K562 (cell line): ENCODE measurements around the gene KARS1. TPM values are rescaled to one million over a fixed set of nuclear protein-coding genes. Genes with fewer than 3 reads are reported as not detected.
A peak's percentile ranks its signal among the peaks of the same experiment; 100 is the strongest.

ENCODE experiments used
- GTF2E2 ChIP-seq: fragments of 200-800 bp; sonication (Bioruptor generic); IDR thresholded peaks from 2 replicates; pipeline ENCODE4 v1.6.1; 2016; ENCODE audit warnings: missing genetic modification characterization, missing compliant biosample characterization
- MAFG ChIP-seq: fragments of 450-650 bp; conservative IDR thresholded peaks from 2 replicates; pipeline ENCODE4 v1.6.1; 2016; ENCODE audit warnings: missing genetic modification characterization, missing compliant biosample characterization
- PTRF ChIP-seq: fragments of 450-650 bp; IDR thresholded peaks from 2 replicates; pipeline ENCODE4 v1.6.1; 2016; ENCODE audit warnings: mild to moderate bottlenecking, missing genetic modification characterization, missing compliant biosample characterization
- RB1 ChIP-seq: fragments of 450-650 bp; IDR thresholded peaks from 2 replicates; pipeline ENCODE4 v1.6.1; 2017; ENCODE audit warnings: low read depth, mild to moderate bottlenecking
- TBP ChIP-seq: optimal IDR thresholded peaks from 2 replicates; pipeline ENCODE3; 2011; ENCODE audit warnings: low read depth, low read length, improper control_type of control experiment
- ZNF121 ChIP-seq: sonication (generic); formaldehyde crosslinking; conservative IDR thresholded peaks from 2 replicates; pipeline ENCODE4 v1.8.0; 2022; ENCODE audit warnings: missing genetic modification reagents
- ZNF3 ChIP-seq: fragments of 250-450 bp; sonication (Bioruptor Pico); IDR thresholded peaks from 2 replicates; pipeline ENCODE4 v1.5.0; 2021; ENCODE audit warnings: mild to moderate bottlenecking, moderate library complexity
- polyA plus RNA-seq, 8 experiments: library from polyadenylated mRNA; depleted of rRNA in 4 of 8; stranded (reverse) in 5 of 8; unstranded in 3 of 8; fragments of >200 nt; fragmentation: Nextera tagmentation in 2 of 8; fragmentation: Illumina TruSeq in 1 of 8; extraction: Ambion mirVana in 2 of 8; extraction: Trizol in 1 of 8; gene quantifications; 2 replicates each; pipeline versions ENCODE4 v1.2.1 to v1.2.3, GENCODE V29; 2011 to 2014; ENCODE audit warnings: inconsistent platforms in 1 of 8, missing spikeins in 1 of 8
- total RNA-seq, 7 experiments: library from RNA; depleted of rRNA in 6 of 7; stranded (reverse); fragments of >200 nt in 6 of 7; fragmentation: Illumina TruSeq in 2 of 7; extraction: Trizol in 2 of 7; gene quantifications; 2 replicates each; pipeline versions ENCODE4 v1.2.1 to v1.2.3, GENCODE V29; 2011 to 2021; ENCODE audit warnings: low replicate concordance in 1 of 7
- TF ChIP-seq, protein P1 (sequence below): fragments of 450-650 bp; IDR thresholded peaks from 2 replicates; pipeline ENCODE4 v1.6.1; 2016; ENCODE audit warnings: mild to moderate bottlenecking, moderate library complexity
- TF ChIP-seq, protein P2 (sequence below): IDR thresholded peaks from 2 replicates; pipeline ENCODE4 v1.6.1; 2016; ENCODE audit warnings: missing genetic modification characterization, missing compliant biosample characterization
- TF ChIP-seq, protein P3 (sequence below), 2 experiments: fragments of 450-650 bp; conservative IDR thresholded peaks; 2 replicates each; pipeline ENCODE4 v1.6.1; 2017; ENCODE audit warnings: mild to moderate bottlenecking in 2 of 2, moderate library complexity in 2 of 2

KARS1 gene
- total and polyA plus RNA-seq, 9 of the 15 experiments (the other 6 are each of a cell fraction or from before 2014, with no cell fraction given) = 223 to 386 (median 304) TPM

DNA sequence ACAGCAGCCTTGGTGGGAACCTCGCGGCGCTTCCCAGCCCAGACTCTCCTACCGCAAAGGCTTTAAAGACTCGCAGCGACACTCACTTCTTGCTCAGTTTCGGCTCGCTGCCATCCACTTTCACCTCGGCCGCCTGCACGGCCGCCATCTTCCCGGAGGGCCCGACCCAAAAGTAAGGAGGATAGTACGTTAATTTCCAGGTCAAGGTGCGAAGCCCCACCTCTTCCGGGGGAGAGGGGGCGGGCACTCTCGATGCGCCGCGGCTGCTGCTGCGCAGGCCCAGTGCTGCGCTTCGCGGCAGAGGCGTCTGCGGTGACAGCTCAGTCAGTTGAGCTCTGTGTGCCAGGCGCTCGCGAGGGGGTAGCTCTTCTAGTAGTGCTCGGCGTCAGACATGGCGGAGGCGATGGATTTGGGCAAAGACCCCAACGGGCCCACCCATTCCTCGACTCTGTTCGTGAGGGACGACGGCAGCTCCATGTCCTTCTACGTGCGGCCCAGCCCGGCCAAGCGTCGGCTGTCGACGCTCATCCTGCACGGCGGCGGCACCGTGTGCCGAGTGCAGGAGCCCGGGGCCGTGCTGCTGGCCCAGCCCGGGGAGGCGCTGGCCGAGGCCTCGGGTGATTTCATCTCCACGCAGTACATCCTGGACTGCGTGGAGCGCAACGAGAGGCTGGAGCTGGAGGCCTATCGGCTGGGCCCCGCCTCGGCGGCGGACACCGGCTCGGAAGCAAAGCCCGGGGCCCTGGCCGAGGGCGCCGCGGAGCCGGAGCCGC lies at the start of gene KARS1, which contains the start of gene TERF2IP (continued):
- peak; percentile 45; the same call in 1 of the 2 replicates for TF ChIP-seq RB1
- no peak for TF ChIP-seq ZNF121 (CRISPR knock-in tag)
- no peak for TF ChIP-seq MAFG (tag)
- TF ChIP-seq GTF2E2 (tag) = peak; percentile 93
- TF ChIP-seq, protein P1, sequence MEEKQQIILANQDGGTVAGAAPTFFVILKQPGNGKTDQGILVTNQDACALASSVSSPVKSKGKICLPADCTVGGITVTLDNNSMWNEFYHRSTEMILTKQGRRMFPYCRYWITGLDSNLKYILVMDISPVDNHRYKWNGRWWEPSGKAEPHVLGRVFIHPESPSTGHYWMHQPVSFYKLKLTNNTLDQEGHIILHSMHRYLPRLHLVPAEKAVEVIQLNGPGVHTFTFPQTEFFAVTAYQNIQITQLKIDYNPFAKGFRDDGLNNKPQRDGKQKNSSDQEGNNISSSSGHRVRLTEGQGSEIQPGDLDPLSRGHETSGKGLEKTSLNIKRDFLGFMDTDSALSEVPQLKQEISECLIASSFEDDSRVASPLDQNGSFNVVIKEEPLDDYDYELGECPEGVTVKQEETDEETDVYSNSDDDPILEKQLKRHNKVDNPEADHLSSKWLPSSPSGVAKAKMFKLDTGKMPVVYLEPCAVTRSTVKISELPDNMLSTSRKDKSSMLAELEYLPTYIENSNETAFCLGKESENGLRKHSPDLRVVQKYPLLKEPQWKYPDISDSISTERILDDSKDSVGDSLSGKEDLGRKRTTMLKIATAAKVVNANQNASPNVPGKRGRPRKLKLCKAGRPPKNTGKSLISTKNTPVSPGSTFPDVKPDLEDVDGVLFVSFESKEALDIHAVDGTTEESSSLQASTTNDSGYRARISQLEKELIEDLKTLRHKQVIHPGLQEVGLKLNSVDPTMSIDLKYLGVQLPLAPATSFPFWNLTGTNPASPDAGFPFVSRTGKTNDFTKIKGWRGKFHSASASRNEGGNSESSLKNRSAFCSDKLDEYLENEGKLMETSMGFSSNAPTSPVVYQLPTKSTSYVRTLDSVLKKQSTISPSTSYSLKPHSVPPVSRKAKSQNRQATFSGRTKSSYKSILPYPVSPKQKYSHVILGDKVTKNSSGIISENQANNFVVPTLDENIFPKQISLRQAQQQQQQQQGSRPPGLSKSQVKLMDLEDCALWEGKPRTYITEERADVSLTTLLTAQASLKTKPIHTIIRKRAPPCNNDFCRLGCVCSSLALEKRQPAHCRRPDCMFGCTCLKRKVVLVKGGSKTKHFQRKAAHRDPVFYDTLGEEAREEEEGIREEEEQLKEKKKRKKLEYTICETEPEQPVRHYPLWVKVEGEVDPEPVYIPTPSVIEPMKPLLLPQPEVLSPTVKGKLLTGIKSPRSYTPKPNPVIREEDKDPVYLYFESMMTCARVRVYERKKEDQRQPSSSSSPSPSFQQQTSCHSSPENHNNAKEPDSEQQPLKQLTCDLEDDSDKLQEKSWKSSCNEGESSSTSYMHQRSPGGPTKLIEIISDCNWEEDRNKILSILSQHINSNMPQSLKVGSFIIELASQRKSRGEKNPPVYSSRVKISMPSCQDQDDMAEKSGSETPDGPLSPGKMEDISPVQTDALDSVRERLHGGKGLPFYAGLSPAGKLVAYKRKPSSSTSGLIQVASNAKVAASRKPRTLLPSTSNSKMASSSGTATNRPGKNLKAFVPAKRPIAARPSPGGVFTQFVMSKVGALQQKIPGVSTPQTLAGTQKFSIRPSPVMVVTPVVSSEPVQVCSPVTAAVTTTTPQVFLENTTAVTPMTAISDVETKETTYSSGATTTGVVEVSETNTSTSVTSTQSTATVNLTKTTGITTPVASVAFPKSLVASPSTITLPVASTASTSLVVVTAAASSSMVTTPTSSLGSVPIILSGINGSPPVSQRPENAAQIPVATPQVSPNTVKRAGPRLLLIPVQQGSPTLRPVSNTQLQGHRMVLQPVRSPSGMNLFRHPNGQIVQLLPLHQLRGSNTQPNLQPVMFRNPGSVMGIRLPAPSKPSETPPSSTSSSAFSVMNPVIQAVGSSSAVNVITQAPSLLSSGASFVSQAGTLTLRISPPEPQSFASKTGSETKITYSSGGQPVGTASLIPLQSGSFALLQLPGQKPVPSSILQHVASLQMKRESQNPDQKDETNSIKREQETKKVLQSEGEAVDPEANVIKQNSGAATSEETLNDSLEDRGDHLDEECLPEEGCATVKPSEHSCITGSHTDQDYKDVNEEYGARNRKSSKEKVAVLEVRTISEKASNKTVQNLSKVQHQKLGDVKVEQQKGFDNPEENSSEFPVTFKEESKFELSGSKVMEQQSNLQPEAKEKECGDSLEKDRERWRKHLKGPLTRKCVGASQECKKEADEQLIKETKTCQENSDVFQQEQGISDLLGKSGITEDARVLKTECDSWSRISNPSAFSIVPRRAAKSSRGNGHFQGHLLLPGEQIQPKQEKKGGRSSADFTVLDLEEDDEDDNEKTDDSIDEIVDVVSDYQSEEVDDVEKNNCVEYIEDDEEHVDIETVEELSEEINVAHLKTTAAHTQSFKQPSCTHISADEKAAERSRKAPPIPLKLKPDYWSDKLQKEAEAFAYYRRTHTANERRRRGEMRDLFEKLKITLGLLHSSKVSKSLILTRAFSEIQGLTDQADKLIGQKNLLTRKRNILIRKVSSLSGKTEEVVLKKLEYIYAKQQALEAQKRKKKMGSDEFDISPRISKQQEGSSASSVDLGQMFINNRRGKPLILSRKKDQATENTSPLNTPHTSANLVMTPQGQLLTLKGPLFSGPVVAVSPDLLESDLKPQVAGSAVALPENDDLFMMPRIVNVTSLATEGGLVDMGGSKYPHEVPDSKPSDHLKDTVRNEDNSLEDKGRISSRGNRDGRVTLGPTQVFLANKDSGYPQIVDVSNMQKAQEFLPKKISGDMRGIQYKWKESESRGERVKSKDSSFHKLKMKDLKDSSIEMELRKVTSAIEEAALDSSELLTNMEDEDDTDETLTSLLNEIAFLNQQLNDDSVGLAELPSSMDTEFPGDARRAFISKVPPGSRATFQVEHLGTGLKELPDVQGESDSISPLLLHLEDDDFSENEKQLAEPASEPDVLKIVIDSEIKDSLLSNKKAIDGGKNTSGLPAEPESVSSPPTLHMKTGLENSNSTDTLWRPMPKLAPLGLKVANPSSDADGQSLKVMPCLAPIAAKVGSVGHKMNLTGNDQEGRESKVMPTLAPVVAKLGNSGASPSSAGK = peak; percentile 58
- TF ChIP-seq, protein P2, sequence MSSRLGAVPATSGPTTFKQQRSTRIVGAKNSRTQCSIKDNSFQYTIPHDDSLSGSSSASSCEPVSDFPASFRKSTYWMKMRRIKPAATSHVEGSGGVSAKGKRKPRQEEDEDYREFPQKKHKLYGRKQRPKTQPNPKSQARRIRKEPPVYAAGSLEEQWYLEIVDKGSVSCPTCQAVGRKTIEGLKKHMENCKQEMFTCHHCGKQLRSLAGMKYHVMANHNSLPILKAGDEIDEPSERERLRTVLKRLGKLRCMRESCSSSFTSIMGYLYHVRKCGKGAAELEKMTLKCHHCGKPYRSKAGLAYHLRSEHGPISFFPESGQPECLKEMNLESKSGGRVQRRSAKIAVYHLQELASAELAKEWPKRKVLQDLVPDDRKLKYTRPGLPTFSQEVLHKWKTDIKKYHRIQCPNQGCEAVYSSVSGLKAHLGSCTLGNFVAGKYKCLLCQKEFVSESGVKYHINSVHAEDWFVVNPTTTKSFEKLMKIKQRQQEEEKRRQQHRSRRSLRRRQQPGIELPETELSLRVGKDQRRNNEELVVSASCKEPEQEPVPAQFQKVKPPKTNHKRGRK = no peak
- no peak for TF ChIP-seq ZNF3 (CRISPR knock-in tag)
- no peak for TF ChIP-seq PTRF (tag)
- TF ChIP-seq, protein P3, sequence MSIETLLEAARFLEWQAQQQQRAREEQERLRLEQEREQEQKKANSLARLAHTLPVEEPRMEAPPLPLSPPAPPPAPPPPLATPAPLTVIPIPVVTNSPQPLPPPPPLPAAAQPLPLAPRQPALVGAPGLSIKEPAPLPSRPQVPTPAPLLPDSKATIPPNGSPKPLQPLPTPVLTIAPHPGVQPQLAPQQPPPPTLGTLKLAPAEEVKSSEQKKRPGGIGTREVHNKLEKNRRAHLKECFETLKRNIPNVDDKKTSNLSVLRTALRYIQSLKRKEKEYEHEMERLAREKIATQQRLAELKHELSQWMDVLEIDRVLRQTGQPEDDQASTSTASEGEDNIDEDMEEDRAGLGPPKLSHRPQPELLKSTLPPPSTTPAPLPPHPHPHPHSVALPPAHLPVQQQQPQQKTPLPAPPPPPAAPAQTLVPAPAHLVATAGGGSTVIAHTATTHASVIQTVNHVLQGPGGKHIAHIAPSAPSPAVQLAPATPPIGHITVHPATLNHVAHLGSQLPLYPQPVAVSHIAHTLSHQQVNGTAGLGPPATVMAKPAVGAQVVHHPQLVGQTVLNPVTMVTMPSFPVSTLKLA (conservative IDR thresholded peaks at IDR 0.05) = peak; percentile 10 to 91
- TF ChIP-seq TBP = peak; percentile 89
